T-cell (primary cell): ENCODE results near the gene PBX1. TPM values are rescaled to one million over a fixed set of nuclear protein-coding genes. Genes with fewer than 3 reads are reported as not detected.

Source experiments
- ATAC-seq, 4 experiments: fragments of 200-7000 bp in 3 of 4; fragments of 150-1000 bp in 1 of 4; cut with Tn5 transposase; replicated peaks in 1 of 4; 1 replicate in 3 of 4; 2 replicates in 1 of 4; pipeline ENCODE4 v1.10.0; 2021; ENCODE audit warnings: moderate library complexity in 3 of 4, mild to moderate bottlenecking in 2 of 4, moderate number of reproducible peaks in 1 of 4
- CTCF ChIA-PET, 2 donors: fragments of 300-600 bp; sonication (Branson Sonifier 250); formaldehyde crosslinking; loops; one replicate each; lab custom pipeline; 2022; ENCODE audit warnings: antibody characterized with exemption in 2 of 2; lab: Charles Lee
- POLR2A ChIA-PET, 2 donors: fragments of 300-600 bp; sonication (Branson Sonifier 250); formaldehyde crosslinking; loops; one replicate each; lab custom pipeline; 2022; ENCODE audit warnings: antibody characterized with exemption in 2 of 2; lab: Charles Lee
- DNase-seq, 35 experiments: peaks; one replicate each; pipeline versions ENCODE4 v3.0.0 to v3.0.0-alpha.2; 2013 to 2023
- H3K27ac ChIP-seq: one replicate; pipeline ENCODE4 v1.5.1; 2013; ENCODE audit warnings: low read length
- H3K27me3 ChIP-seq, 2 experiments: replicated peaks in 1 of 2; 1 replicate in 1 of 2; 2 replicates in 1 of 2; pipeline versions ENCODE4 v1.6.1 to v1.7.0; 2013; ENCODE audit warnings: low read length in 1 of 2, mixed read lengths in 1 of 2; ENCODE audit not compliant: control insufficient read depth in 2 of 2, insufficient read depth in 2 of 2; ENCODE audit errors: extremely low read depth in 1 of 2
- H3K36me3 ChIP-seq, 2 donors: 1 replicate in 1 of 2; 2 replicates in 1 of 2; pipeline versions ENCODE4 v1.6.1 to v1.7.0; 2013; ENCODE audit warnings: low read length in 1 of 2; ENCODE audit not compliant: control insufficient read depth in 2 of 2, insufficient read depth in 1 of 2; ENCODE audit errors: extremely low read depth in 1 of 2
- H3K4me1 ChIP-seq, 2 experiments: 1 replicate in 1 of 2; 2 replicates in 1 of 2; pipeline versions ENCODE4 v1.6.1 to v1.7.0; 2013; ENCODE audit warnings: low read length in 2 of 2, mixed read lengths in 1 of 2; ENCODE audit not compliant: insufficient read depth in 2 of 2, control insufficient read depth in 1 of 2; ENCODE audit errors: extremely low read depth in 1 of 2
- H3K4me3 ChIP-seq, 2 donors: 1 replicate in 1 of 2; 2 replicates in 1 of 2; pipeline versions ENCODE4 v1.5.1 to v1.7.0; 2013; ENCODE audit warnings: mild to moderate bottlenecking in 2 of 2, low read length in 1 of 2, moderate library complexity in 1 of 2; ENCODE audit not compliant: control insufficient read depth in 1 of 2; ENCODE audit errors: extremely low read depth in 1 of 2
- H3K9me3 ChIP-seq: 2 replicates; pipeline ENCODE4 v1.7.0; 2013
- H3K27ac Mint-ChIP-seq, 2 donors: one replicate each; pipeline ENCODE4 v1.8.0; 2020 to 2021; ENCODE audit warnings: mild to moderate bottlenecking in 2 of 2, mixed read lengths in 2 of 2
- H3K27me3 Mint-ChIP-seq, 2 donors: one replicate each; pipeline ENCODE4 v1.8.0; 2021 to 2022; ENCODE audit warnings: mixed read lengths in 2 of 2
- H3K36me3 Mint-ChIP-seq: one replicate; pipeline ENCODE4 v1.8.0; 2021; ENCODE audit warnings: mixed read lengths
- H3K4me1 Mint-ChIP-seq, 3 donors: one replicate each; pipeline ENCODE4 v1.8.0; 2020 to 2022; ENCODE audit warnings: mixed read lengths in 3 of 3, mild to moderate bottlenecking in 1 of 3
- H3K4me3 Mint-ChIP-seq, 3 donors: one replicate each; pipeline ENCODE4 v1.8.0; 2020 to 2022; ENCODE audit warnings: mild to moderate bottlenecking in 3 of 3, mixed read lengths in 3 of 3, moderate library complexity in 3 of 3
- H3K9me3 Mint-ChIP-seq, 3 donors: one replicate each; pipeline ENCODE4 v1.8.0; 2020 to 2022; ENCODE audit warnings: mixed read lengths in 3 of 3
- WGBS: methylation state at CpG from one replicate; pipeline ENCODE4 v1.1.5; 2013; ENCODE audit warnings: missing lambda C conversion rate; ENCODE audit not compliant: insufficient coverage; 5-methylcytosine and 5-hydroxymethylcytosine counted together
- total RNA-seq, 35 experiments: library from RNA in 6 of 35; stranded (reverse) in 6 of 35; fragments of 120-200 nt in 1 of 35; gene quantifications; one replicate each; pipeline versions ENCODE4 v1.2.1 to v1.2.4 and lab custom pipeline; 2013 to 2026

PBX1 gene
- total RNA-seq, 5 donors from 2014 or later (not counting 1 experiment from before 2014, with no cell fraction given): 0.92 to 2.9 (median 1.8) TPM

DNA sequence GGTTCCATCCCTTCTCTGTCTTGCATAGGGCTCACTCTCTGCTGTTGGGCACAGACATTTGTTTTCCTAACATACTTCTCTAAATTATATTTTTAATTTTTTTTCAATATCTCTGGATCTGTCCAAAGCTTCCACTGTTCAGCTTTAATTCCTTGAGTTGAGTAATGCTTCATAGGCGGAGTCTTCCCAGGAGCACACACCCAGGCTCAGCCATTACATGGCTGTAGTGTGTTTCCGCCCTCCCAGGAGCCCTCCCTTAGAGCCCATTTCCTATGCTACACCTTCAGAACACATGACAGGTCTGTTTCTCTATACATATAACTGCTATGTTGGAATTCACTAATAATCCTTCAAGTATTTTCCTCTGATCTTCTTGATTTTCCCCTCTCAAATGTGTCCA, 297.4 kb downstream of the PBX1 start:
- no peak overlapping the region for H3K4me3 ChIP-seq
- ChIA-PET CTCF (no interaction called here), POLR2A (no interaction called here)
- H3K4me1 ChIP-seq: no peaks in the 10 kb centered on the region
- no peaks in the 10 kb centered on the region for H3K27me3 ChIP-seq
- H3K9me3 ChIP-seq: no peaks in the 10 kb centered on the region
- 90% methylated on average over 2 of the region's 2 CpGs for WGBS
- H3K4me1 Mint-ChIP-seq: no peaks in the 10 kb centered on the region
- peaks cover 0 to 5% (median 0%) of the 10 kb centered on the region in 3 donors for H3K9me3 Mint-ChIP-seq
- H3K27ac Mint-ChIP-seq: no peak overlapping the region
- ATAC-seq: no peak
- no peak overlapping the region for H3K4me3 Mint-ChIP-seq
- peaks cover 0 to 13% of the 10 kb centered on the region in 2 donors for H3K27me3 Mint-ChIP-seq
- H3K27ac ChIP-seq: no peak overlapping the region
- no peak for DNase-seq
- no peaks in the 10 kb centered on the region for H3K36me3 ChIP-seq
- no peaks in the 10 kb centered on the region for H3K36me3 Mint-ChIP-seq

DNA sequence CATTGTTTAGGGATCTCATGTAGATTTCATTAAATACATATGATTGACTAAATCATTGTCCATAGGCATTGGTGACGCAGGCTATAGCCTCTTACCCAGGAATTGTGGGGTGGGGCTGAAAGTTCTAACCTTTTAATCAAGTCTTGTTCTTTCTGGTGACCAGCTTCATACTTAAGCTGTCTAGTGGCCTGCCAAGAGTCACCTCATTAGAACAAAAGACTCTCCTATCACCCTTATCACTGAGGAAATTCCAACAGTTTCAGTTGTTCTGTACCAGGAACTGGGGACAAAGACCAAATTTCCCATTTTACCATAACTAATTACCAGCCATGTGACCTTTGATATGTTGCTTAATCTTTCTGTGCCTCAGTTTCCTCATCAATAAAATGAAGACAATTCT, 298.5 kb downstream of the PBX1 start:
- H3K4me1 Mint-ChIP-seq: no peaks in the 10 kb centered on the region
- no peaks in the 10 kb centered on the region for H3K36me3 Mint-ChIP-seq
- H3K9me3 Mint-ChIP-seq: peaks cover 0 to 4% (median 0%) of the 10 kb centered on the region in 3 donors
- Histone ChIP-seq H3K4me1 (no peaks in the 10 kb centered on the region), H3K4me3 (no peak overlapping the region), H3K27me3 (no peaks in the 10 kb centered on the region), H3K9me3 (no peaks in the 10 kb centered on the region), H3K36me3 (no peaks in the 10 kb centered on the region), H3K27ac (no peak overlapping the region)
- H3K27ac Mint-ChIP-seq: no peak overlapping the region
- WGBS: no CpG with 5 or more reads among the region's 1 CpG
- no peak overlapping the region for H3K4me3 Mint-ChIP-seq
- POLR2A ChIA-PET: no interaction called here
- ATAC-seq: no peak
- peaks cover 0 to 8% of the 10 kb centered on the region in 2 donors for H3K27me3 Mint-ChIP-seq
- no peak for DNase-seq
- CTCF ChIA-PET: no interaction called here

DNA sequence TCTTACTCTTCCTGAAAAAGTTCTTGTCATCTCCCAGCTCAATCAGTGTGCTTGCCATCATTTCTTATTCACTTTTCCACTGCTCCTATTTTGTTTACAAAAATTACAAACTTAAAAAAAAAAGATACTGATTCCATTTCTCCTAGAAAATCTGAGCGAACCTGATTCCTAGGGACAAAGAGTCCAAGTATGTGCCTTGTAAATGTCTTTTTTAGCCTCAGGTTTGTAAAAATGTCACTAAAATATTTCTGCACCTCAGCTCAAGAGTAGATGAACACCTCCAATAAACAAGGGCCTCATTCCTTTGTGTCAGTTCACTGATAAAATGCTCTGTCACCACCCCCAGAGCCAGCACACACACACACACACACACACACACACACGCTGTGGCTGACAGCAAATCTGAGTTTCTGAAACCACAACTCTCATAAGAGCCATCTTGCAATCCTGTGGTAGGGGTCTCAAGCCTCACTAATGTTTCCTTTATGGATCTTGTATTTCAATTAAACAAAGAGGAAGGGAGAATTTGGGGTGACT, 299.2 kb downstream of the PBX1 start:
- CTCF ChIA-PET: no interaction called here
- Mint-ChIP-seq H3K9me3 (peaks cover 0 to 3% (median 0%) of the 10 kb centered on the region in 3 donors), H3K4me1 (no peaks in the 10 kb centered on the region), H3K36me3 (no peaks in the 10 kb centered on the region), H3K27me3 (peaks cover 0 to 4% of the 10 kb centered on the region in 2 donors), H3K4me3 (no peak overlapping the region), H3K27ac (no peak overlapping the region)
- H3K27me3 ChIP-seq: no peaks in the 10 kb centered on the region
- DNase-seq (no peak), ATAC-seq (no peak)
- H3K36me3 ChIP-seq: no peaks in the 10 kb centered on the region
- H3K4me1 ChIP-seq: no peaks in the 10 kb centered on the region
- WGBS: no CpG with 5 or more reads among the region's 2 CpGs
- POLR2A ChIA-PET: no interaction called here
- H3K4me3 ChIP-seq: no peak overlapping the region
- no peak overlapping the region for H3K27ac ChIP-seq
- H3K9me3 ChIP-seq: no peaks in the 10 kb centered on the region

DNA sequence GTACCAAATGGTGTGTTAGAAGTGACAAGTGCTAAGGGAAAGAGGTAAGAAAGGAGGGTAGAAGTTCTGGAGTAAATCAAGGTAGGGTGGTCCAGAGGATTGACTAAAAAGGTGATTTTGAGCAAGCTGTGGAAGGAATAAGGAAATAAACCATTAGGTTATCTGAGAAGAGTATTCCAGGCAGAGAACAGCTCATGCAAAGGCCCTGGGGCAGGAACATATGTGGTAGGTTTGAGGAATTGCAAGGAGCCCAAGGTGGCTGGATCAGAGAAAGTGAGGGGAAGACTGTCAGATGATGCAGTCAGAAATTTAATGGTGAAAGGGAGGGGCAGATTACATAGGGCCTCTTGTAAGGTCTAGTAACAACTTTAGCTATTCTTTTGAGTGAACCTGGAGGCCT, 302.6 kb downstream of the PBX1 start:
- H3K36me3 Mint-ChIP-seq: no peaks in the 10 kb centered on the region
- Histone ChIP-seq H3K27ac (no peak overlapping the region), H3K4me3 (no peak overlapping the region), H3K36me3 (no peaks in the 10 kb centered on the region), H3K9me3 (no peaks in the 10 kb centered on the region), H3K27me3 (no peaks in the 10 kb centered on the region), H3K4me1 (no peaks in the 10 kb centered on the region)
- H3K4me1 Mint-ChIP-seq: no peaks in the 10 kb centered on the region
- ATAC-seq: no peak
- no peak overlapping the region for H3K4me3 Mint-ChIP-seq
- peaks cover 0 to 2% of the 10 kb centered on the region in 2 donors for H3K27me3 Mint-ChIP-seq
- DNase-seq: no peak
- ChIA-PET POLR2A (no interaction called here), CTCF (no interaction called here)
- peaks cover 0 to 3% (median 0%) of the 10 kb centered on the region in 3 donors for H3K9me3 Mint-ChIP-seq
- no peak overlapping the region for H3K27ac Mint-ChIP-seq

DNA sequence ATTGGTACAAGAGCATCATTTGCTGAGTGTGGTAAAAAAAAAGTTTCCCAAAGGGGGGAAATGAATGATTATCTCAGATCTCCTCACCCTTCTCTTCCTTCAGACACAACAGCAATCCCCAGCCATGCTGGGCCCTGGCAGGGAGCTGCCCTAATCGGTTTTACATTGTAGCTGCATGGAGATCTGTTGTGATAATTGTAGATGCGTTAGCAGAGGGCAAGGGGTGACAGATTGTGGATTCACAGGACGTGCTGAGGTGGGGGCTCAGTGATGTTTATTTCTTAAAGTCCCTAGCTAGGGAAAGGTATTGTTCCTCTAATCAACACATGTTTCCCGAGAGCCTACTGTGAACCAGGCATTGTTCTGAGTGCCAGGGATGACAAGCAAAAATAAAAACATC, 304.1 kb downstream of the PBX1 start:
- Mint-ChIP-seq H3K36me3 (no peaks in the 10 kb centered on the region), H3K27ac (no peak overlapping the region), H3K4me1 (no peaks in the 10 kb centered on the region), H3K9me3 (peaks cover 0 to 3% (median 0%) of the 10 kb centered on the region in 3 donors), H3K4me3 (no peak overlapping the region), H3K27me3 (no peaks in the 10 kb centered on the region)
- Histone ChIP-seq H3K36me3 (no peaks in the 10 kb centered on the region), H3K4me3 (no peak overlapping the region), H3K27ac (no peak overlapping the region), H3K27me3 (no peaks in the 10 kb centered on the region), H3K4me1 (no peaks in the 10 kb centered on the region), H3K9me3 (no peaks in the 10 kb centered on the region)
- no CpG with 5 or more reads among the region's 4 CpGs for WGBS
- DNase-seq: no peak
- ATAC-seq: no peak
- CTCF ChIA-PET: no interaction called here
- POLR2A ChIA-PET: no interaction called here

DNA sequence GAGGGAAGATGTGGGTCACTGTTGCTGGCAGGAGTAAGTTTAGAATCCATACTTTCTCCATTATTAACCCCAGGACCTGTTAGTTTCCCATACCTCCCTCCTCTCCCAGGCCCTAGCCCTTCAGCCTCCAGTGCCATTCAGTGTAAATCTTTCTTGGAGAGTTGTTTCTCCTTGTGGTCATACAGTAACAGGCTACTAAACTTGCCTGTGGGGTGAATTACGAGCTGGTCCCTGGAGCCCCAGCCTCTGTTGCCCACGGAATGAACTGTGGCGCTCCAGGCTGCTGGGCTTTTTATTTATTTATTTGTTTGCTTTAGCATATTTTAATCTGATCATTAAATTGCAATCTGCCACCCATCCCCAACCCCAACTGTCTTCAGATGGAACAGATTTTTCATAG, 305.2 kb downstream of the PBX1 start:
- Histone ChIP-seq H3K27ac (no peak overlapping the region), H3K4me1 (no peaks in the 10 kb centered on the region), H3K36me3 (no peaks in the 10 kb centered on the region), H3K27me3 (no peaks in the 10 kb centered on the region), H3K9me3 (no peaks in the 10 kb centered on the region), H3K4me3 (no peak overlapping the region)
- no peak for ATAC-seq
- WGBS: no CpG with 5 or more reads among the region's 3 CpGs
- DNase-seq: no peak
- ChIA-PET CTCF (no interaction called here), POLR2A (no interaction called here)
- peaks cover 0 to 3% (median 0%) of the 10 kb centered on the region in 3 donors for H3K9me3 Mint-ChIP-seq
- H3K27me3 Mint-ChIP-seq: no peaks in the 10 kb centered on the region
- H3K27ac Mint-ChIP-seq: no peak overlapping the region
- no peak overlapping the region for H3K4me3 Mint-ChIP-seq
- H3K36me3 Mint-ChIP-seq: no peaks in the 10 kb centered on the region
- no peaks in the 10 kb centered on the region for H3K4me1 Mint-ChIP-seq

DNA sequence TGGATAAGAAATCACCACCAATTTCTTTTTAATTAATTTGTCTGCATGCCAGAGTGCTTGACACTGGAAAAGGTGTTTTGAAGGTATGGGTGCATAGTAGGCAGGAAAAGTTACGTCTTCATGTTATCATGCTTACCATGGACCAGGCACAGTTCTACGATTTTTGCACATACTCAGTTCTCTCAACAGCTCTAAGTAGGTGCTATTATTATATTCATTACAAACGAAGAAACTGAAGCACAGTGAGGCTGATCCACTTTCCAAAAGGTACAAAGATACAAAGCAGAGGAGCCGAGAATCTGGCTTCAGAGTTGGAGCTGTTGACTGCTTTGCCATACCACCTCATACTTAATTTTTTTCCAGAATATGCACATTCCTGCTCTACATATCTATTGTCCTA, 306.4 kb downstream of the PBX1 start:
- H3K27me3 ChIP-seq: no peaks in the 10 kb centered on the region
- no peaks in the 10 kb centered on the region for H3K4me1 ChIP-seq
- H3K27me3 Mint-ChIP-seq: no peaks in the 10 kb centered on the region
- peaks cover 0 to 3% (median 0%) of the 10 kb centered on the region in 3 donors for H3K9me3 Mint-ChIP-seq
- ChIA-PET POLR2A (interaction anchor here in 1 of 2 donors (1.0 kb wide), 1 partner anchor 971 kb away, joined by 5 read pairs; no protein-coding TSS in a partner anchor), CTCF (no interaction called here)
- no peak overlapping the region for H3K27ac Mint-ChIP-seq
- no peaks in the 10 kb centered on the region for H3K4me1 Mint-ChIP-seq
- ATAC-seq: no peak
- DNase-seq: no peak
- H3K27ac ChIP-seq: no peak overlapping the region
- WGBS: 71% methylated on average over 1 of the region's 4 CpGs
- no peaks in the 10 kb centered on the region for H3K36me3 Mint-ChIP-seq
- no peaks in the 10 kb centered on the region for H3K9me3 ChIP-seq
- no peaks in the 10 kb centered on the region for H3K36me3 ChIP-seq
- H3K4me3 Mint-ChIP-seq: no peak overlapping the region
- no peak overlapping the region for H3K4me3 ChIP-seq
